Kidney (tissue), 14 donors: ENCODE results near the gene FYCO1. TPM values are rescaled to one million over a fixed set of nuclear protein-coding genes. Genes with fewer than 3 reads are reported as not detected.

Source experiments
- DNase-seq, 5 donors: peaks; one replicate each; pipeline ENCODE4 v3.0.0-alpha.2; 2013 to 2020
- FAIRE-seq: peaks from 2 replicates; lab custom pipeline; 2012; peaks lifted over from hg19 to GRCh38; lab: Jason Lieb, UNC
- H3K27ac ChIP-seq, 2 donors: one replicate each; pipeline ENCODE4 v1.7.0; 2013; ENCODE audit warnings: low read depth in 2 of 2, low read length in 2 of 2, inconsistent platforms in 1 of 2
- H3K27me3 ChIP-seq: one replicate; pipeline ENCODE4 v1.7.1; 2013; ENCODE audit warnings: low read length, inconsistent platforms; ENCODE audit not compliant: control insufficient read depth, insufficient read depth
- H3K36me3 ChIP-seq, 3 donors: one replicate each; pipeline versions ENCODE4 v1.7.0 to v1.7.1; 2013; ENCODE audit warnings: low read length in 3 of 3, control low read depth in 1 of 3, inconsistent platforms in 1 of 3; ENCODE audit not compliant: insufficient read depth in 3 of 3, control insufficient read depth in 2 of 3
- H3K4me1 ChIP-seq, 3 donors: one replicate each; pipeline versions ENCODE4 v1.7.0 to v1.7.1; 2013; ENCODE audit warnings: low read length in 3 of 3, inconsistent platforms in 1 of 3, low read depth in 1 of 3; ENCODE audit not compliant: control insufficient read depth in 2 of 3, insufficient read depth in 2 of 3
- H3K4me3 ChIP-seq, 3 donors: one replicate each; pipeline versions ENCODE4 v1.7.0 to v1.8.1; 2013; ENCODE audit warnings: low read length in 3 of 3, control low read depth in 1 of 3, inconsistent platforms in 1 of 3
- H3K9ac ChIP-seq, 3 donors: one replicate each; pipeline versions ENCODE4 v1.7.0 to v1.7.1; 2013; ENCODE audit warnings: low read length in 3 of 3, control low read depth in 1 of 3, inconsistent platforms in 1 of 3
- H3K9me3 ChIP-seq, 3 donors: one replicate each; pipeline versions ENCODE4 v1.7.0 to v1.7.1; 2013; ENCODE audit warnings: low read length in 3 of 3, control low read depth in 1 of 3, inconsistent platforms in 1 of 3; ENCODE audit not compliant: control insufficient read depth in 2 of 3, insufficient read depth in 1 of 3
- CTCF ChIP-seq: IDR thresholded peaks from 3 replicates; pipeline ENCODE4 v1.5.1; 2012; ENCODE audit warnings: mild to moderate bottlenecking, moderate library complexity, borderline replicate concordance; ENCODE audit not compliant: insufficient read depth; ENCODE audit errors: extremely low read depth
- intact Hi-C: fragments of 100-400 bp; cut with DNase I; formaldehyde crosslinking; loops from one replicate; pipeline ENCODE4 v1.11.1; 2022
- polyA plus RNA-seq: library from polyadenylated mRNA; stranded (reverse); fragments of 350-450 nt; fragmentation: Illumina TruSeq; extraction: RNeasy Lipid Tissue Mini Kit (QIAGEN cat#74804); gene quantifications from one replicate; pipeline ENCODE4 v1.2.3, GENCODE V29; 2014; ENCODE audit warnings: low read depth, low replicate concordance; ENCODE audit not compliant: insufficient read depth
- total RNA-seq: library from RNA; stranded (reverse); fragmentation: NEBNext Ultra II Directional; extraction: Animal tissue kit (Norgen Biotek cat#: 25700); gene quantifications from one replicate; pipeline ENCODE4 v1.2.1, GENCODE V29; 2021
- donor health status: control.
- donor health status: control.
- donor health status: control.
- donor health status: control.
- donor health status: control.
- donor health status: DM: yes; HTN: yes; CAD: no.
- donor health status: Normal renal cell carcinoma (clear cell type).

Gene FYCO1
- total and polyA plus RNA-seq, 2 donors from 2014 or later: 11.1 to 39.1 TPM

- H3K4me3 ChIP-seq: no peak overlapping the region
- TF ChIP-seq CTCF: no peak
- DNase-seq (no peak), FAIRE-seq (no peak)
- H3K27ac ChIP-seq: no peak overlapping the region
- no peaks in the 10 kb centered on the region for H3K9me3 ChIP-seq
- H3K4me1 ChIP-seq: peaks cover 0 to 5% (median 0%) of the 10 kb centered on the region in 3 donors
- H3K9ac ChIP-seq: no peak overlapping the region
- no peaks in the 10 kb centered on the region for H3K27me3 ChIP-seq
- peaks cover 4 to 62% (median 33%) of the 10 kb centered on the region in 3 donors for H3K36me3 ChIP-seq
- intact Hi-C loops: no loop called here
These were observed 27.9 kb downstream of the FYCO1 start for GRCh38 chr3:45967724-45968123.

DNA sequence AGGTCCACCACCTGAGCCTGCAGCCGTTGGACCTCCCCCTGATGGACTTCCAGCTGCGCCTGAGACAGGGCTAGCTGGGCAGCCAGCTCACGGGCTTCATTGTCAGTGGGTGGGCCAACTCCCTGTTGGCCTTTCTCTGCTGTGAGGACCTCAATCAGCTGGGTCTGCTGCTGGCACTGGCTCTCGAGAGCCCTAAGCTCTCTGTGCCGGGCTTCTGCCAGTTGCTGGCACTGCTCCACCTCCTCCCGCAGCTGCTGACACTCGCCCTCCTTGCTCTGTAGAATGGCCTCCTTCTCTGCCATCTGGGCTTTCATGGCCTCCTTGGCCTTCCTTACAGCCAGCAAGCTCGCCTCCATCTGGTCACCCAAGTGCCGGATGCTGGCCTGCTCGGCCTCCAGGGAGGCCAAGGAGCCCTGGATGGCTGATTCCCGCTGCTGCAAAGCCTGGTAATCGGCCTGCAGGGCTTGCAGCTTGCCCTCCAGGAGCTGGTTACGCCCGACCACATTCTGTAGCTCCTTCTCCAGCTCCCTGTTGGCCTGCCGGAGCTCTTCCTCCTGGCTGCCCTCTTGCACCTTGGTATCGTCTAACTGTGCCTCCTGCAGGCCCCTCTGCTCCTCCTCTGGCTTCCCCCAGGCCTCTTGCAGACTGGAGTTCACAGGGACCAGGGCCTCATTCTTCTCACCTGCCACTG is 28.5 kb downstream of the FYCO1 start:
- Histone ChIP-seq H3K4me1 (peaks cover 0 to 5% (median 0%) of the 10 kb centered on the region in 3 donors), H3K27me3 (no peaks in the 10 kb centered on the region), H3K9me3 (no peaks in the 10 kb centered on the region), H3K36me3 (peaks cover 4 to 64% (median 40%) of the 10 kb centered on the region in 3 donors), H3K4me3 (no peak overlapping the region), H3K9ac (no peak overlapping the region), H3K27ac (no peak overlapping the region)
- no peak for TF ChIP-seq CTCF
- intact Hi-C loops: no loop called here
- FAIRE-seq (no peak), DNase-seq (no peak)

GRCh38 chr3:45966371-45966791 is 29.2 kb downstream of the FYCO1 start:
- peak in 2 of 5 donors; percentile 17 to 42 for DNase-seq
- H3K9me3 ChIP-seq: no peaks in the 10 kb centered on the region
- no peaks in the 10 kb centered on the region for H3K27me3 ChIP-seq
- no peak for FAIRE-seq
- intact Hi-C loops: no loop called here
- H3K9ac ChIP-seq: no peak overlapping the region
- no peak overlapping the region for H3K4me3 ChIP-seq
- H3K36me3 ChIP-seq: peaks cover 4 to 69% (median 40%) of the 10 kb centered on the region in 3 donors
- no peak for TF ChIP-seq CTCF
- H3K4me1 ChIP-seq: peaks cover 0 to 5% (median 0%) of the 10 kb centered on the region in 3 donors
- H3K27ac ChIP-seq: no peak overlapping the region
